Measurements from ENCODE around the gene CHRND. TPM values are rescaled to one million over a fixed set of nuclear protein-coding genes. Genes with fewer than 3 reads are reported as not detected.

CHRND gene
- polyA plus RNA-seq, 1 donor, result 0.96 TPM

DNA sequence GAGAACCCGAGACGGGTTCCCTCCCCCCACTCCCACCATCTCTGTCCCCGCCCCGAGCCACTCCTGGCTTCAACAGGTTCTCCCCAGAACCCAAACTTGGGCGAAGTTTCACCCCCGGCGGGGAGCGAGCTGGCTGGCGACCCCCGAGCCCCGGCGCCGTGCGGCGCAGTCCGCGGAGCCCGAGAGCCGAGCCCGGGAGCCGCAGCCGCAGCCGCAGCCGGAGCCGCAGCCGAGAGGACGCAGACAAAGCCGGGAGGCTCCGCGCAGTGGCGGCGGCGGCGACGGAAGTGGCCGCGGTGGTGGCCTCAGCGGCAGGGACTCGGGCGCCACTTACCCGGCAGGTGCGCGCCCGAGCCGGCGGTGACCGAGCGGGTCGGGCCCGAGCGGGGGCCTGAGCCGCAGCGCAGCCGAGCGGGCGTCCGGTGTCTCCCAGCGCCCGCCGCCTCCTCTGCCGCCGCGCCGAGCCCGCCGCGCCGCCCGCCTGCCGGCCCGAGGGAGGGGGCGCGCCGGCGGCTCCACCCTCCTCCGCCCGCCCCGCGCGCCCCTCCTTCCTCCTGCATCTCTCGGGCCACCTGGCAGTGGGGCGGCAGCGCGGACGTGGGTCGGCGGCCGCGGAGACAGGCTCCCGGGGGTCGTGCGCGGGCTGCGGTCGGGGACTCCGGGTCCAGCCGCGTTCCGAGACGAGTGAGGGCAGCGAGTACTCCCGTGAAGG is 38.4 kb upstream of the CHRND start, which contains the start of gene ECEL1:
Gene ECEL1 (minus strand): TSS at position 450 of the 712 bp plus-strand sequence. CDS start 1,181 bp downstream, outside the sequence.
- DNase-seq, result no peak

DNA sequence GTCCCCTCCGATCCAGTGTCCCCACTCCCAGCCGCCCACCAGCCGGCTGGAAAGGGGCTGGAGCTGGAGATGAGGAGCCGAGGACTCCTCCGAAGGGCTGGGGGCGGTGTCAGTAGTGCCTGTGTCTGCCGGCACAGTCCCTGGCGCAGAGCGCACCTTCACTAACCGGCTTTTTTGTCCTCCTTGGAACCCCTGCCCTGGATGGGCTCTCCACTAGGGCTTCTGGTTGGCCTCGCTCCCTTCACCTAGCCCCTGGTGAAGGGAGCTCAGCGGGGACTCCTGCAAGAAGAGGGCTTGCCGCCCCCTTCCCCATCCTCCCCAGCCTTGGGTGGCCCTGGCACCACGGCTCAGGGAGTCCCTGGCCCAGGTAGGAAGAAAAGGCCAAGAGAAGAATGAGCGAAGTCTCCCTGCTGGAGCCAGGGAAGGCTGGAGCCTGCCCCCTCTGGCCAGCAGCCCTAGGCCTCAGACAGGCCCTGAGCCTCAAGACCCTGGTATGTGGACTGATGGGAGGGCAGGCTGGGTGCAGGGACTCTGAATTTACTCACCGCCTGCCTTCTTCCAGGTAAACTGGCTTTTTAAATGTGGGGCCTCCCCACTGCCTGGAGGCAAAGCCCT is 37.8 kb upstream of the CHRND start:
- no peak for DNase-seq

GRCh38 chr2:232488721-232489300 is 37.1 kb upstream of the CHRND start:
- DNase-seq, result no peak

GRCh38 chr2:232489516-232490220 is 36.3 kb upstream of the CHRND start:
- DNase-seq, result no peak

DNA sequence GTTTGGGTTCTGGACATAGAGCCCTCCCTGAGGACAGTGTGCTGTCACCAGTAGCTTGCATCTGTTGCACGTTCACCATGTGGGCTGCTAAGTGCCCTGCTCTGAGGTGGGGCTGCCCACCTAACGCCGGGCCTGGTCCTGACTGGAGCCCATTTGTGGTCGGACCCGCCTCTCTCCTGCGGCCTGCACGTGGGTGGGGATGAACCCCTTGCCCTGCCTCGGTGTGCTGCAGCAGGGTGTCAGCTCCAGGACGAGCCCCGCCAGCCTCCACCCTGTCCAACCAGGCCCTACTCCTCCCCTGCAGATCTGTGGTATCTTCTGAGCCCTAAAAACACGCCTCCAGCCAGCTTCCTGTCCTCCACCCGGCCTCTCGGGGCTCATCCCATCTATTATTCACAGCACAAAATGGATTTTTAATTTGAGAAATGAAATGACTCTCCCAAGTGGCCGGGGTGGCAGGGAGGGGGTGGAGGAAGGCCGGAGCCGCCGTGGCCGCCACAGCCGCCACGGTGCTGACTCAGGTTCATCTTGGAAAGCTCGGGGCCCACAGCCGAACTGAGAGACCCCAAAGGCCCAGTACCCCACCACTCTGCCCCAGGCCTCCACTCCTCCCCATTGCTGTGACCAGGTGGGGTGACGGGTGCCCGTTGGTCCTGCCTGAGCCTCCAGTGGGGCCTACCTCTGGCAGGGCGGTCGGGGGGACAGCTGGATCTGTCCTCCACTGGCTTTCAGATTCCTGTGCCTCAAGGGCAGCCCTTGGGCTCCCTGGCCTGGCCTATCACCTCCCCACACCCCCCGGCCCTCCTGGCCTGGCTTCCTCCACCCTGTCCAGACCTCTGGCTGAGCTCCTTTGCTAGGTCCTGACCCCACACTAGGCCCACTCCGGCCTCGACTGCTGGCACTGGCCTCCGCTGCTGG is 35.5 kb upstream of the CHRND start:
- no peak for DNase-seq

- DNase-seq, result no peak
Measured at GRCh38 chr2:232491139-232491780, 34.7 kb upstream of the CHRND start.

DNA sequence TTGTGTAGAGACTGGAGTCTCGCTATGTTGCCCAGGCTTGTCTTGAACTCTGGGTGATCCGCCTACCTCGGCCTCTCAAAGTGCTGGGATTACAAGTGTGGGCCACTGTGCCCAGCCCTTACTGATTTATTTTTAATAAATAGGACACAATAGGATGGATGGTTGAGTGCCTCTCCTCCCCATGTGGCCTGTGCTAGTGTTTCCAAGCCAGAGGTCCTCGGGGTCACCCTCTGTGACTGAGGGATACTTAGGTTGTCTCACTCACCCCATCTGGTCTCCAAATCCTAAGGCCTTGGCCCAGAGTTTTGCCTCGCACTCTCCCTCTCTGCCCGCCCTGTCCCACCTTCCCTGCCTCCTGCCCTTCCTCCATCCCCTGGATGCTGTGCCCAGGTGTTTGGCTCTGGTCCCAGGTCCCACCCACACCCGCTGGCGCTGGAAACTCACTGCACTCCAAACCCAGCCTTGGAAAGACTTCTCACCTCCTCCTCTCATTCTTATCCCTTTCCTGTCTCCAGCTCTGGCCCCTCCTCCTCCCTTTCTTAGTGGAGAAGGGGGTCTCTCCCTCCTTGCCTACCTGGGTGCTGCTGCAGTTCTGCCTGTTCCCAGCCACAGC is 33.6 kb upstream of the CHRND start:
- no peak for DNase-seq

DNA sequence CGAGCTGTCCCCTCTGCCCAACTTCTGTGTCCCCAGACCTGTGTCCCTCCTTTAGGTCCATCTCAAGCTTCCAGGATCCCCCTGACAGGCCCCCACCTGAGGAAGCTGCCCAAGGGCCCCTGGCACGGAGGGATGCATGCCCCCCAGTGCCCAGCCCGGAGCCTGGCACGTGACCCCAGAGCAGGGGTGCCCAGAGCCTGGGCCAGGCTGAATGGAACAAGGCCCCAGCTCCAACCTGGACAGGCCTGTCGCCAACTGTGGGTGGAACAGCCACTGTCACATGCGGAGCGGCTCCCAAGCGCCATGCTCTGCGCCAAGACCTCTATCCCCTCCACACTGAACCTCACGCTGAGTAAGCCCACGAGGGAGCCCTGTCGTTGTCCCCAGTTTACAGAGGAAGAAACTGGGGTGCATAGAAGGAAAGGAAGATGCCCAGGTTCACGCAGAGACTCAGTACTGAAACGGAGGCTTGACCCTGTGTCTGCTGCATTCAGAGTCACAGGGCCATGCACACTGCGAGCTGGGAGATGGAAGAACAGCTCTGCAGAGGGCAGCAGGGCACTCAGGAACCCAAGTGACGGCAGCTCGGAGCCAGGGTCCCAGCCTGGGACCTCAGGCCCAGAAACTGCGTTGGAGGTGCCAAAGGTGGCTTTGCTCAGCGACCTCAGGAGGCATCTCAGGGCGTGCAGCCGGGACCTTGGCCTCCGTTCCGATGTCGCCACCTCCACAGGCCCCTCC is 32.8 kb upstream of the CHRND start:
- DNase-seq, result no peak

GRCh38 chr2:232493701-232494474 is 32.1 kb upstream of the CHRND start:
- DNase-seq, result no peak

- no peak for DNase-seq
Measured at GRCh38 chr2:232494542-232494941, 31.4 kb upstream of the CHRND start.

DNA sequence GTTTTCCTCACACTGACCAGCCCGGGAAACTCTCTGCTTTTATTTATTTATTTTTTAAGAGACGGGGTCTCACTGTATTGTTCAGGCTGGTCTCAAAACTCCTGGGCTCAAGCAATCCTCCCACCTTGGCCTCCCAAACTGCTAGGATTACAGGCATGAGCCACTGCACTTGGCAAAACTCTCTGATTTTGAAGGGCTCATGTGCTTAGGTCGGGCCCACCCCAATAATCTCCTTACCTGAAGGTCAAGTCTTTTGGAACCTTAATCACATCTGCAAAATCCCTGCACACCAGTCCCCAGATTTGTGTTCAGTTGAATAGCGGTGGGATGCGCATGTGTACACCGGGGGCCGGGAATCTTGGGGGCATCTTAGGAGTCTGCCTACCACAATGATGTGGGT is 30.7 kb upstream of the CHRND start:
- DNase-seq, result no peak

DNA sequence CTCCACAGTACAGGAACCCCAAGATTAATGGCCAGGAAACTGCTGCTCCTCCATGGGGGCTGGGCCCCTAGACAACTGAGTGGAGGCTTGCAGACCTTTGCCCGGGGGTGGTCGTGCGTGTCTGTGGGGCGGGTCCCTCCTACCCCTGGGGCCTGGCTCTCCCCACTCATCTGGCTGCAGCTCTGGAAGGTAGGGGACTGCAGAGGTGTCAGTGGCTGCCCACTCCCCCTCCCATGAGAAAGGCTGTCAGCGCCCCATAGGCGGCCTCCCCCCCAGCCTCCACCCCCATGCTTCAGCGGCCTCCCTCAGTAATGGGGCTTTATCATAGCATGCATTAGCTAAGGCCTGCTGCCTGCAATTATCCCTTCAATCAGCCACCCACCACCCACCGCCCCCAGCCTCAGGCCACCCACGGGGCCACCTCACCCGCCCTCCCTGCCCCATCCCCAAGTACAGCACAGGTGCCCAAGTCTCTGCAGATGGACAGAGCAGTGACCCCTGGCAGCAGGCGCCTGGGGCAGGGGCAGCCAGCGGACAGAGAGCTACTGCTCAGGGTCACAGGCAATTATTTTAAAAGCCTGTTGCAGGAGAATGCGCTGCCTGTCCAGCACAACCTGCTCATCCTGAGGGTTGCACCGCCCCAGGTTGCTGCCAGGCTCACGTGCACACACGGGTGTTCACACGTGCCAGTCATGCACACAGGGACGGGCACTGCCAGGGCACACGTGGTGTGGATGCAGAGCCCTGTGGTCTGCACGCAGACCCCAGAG is 29.3 kb upstream of the CHRND start:
- no peak for DNase-seq

DNA sequence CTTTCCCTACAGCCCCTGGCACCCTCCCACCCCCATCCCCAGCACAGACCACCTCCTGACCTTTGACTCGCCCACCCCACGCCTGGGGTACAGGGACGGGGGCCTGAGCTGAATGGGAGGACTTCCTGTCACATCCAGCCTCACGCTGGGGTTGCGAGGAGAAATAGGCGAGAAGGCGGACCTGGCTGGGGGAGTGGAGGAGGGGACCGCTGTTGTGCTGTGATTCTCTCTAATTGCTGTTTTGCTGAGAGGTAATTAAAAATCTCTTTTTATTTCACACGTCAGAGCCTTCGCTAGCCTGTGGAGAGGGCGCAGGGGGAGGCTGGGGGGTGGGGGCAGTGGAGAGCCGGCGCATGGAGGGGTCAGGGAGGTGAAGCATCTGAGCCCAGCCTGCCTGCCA is 28.6 kb upstream of the CHRND start:
- no peak for DNase-seq

DNA sequence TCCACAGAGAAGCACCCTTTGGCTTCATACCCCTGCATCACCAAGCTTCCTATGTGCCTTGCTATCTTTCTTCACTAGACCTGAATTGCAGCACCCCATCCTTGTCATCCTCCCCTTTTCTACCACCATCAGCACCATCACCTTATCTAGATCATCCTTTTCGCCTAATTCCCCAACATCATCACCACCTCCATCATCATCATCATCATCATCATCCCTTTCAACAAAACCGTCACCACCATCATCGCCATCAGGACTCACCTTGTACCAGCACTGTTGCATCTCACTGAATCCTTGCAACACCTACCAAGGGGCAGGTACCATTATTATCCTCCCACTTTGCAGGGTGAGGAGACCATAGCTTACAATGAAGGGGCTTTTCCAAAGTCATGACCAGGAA is 27.5 kb upstream of the CHRND start:
- DNase-seq, result no peak

DNA sequence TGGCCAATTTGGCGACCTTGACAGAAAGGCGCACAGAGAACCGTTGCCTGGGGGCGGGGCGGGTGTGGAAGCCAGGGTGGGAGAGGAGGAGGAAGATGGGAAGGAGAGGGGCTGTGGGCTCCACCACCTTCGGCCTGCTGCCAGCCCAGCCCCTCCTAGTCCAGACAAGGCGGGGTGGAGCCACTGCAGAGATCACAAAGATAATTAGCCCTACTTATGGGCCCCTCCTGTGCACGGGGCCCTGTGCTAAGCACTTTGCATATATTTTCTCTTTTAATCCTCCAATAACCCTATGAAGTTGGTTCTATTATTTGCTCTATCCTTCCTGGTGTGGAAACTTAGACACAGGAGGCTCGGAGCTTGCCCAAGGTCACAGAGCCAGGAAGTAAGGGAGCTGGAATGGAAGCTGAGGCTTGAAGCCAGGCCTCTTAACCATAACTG is 24.6 kb upstream of the CHRND start:
- DNase-seq, result no peak

GRCh38 chr2:232501794-232502390 is 24.1 kb upstream of the CHRND start:
- no peak for DNase-seq

DNA sequence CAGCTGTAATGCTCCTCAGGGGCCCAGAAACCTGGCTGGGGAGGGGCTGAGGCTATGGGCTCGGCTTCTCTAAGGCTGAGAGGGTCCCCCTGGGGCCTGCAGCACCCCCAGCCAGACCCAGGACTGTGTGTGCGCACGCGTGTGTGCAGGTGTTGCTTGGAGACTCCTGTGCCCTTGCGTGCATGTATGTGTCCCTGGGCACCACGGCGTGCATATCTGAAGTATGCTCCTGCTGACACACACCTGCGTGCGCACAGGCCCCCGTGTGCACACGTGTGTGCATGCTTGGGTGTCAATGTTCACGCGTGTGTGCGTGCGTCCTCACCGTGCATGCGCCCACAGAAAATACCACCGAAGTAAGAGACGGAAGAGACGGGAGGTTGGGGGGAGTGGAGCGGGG is 23.4 kb upstream of the CHRND start:
- DNase-seq, result no peak

All from left kidney (tissue), 2 donors.